Uterus (tissue), 2 donors: ENCODE data around the gene ARHGAP36.

Experiments used
- POLR2A ChIP-seq, 2 donors: fragments of 450-650 bp; IDR thresholded peaks; one replicate each; pipeline ENCODE4 v1.6.1; 2016; ENCODE audit warnings: antibody characterized with exemption in 2 of 2, mild to moderate bottlenecking in 1 of 2, moderate library complexity in 1 of 2
- TF ChIP-seq, protein P1 (sequence below), 4 experiments: fragments of 200-600 bp in 2 of 4; fragments of 450-650 bp in 2 of 4; sonication (generic) in 2 of 4; IDR thresholded peaks; one replicate each; pipeline ENCODE4 v1.5.1; 2016 to 2019; ENCODE audit warnings: antibody characterized with exemption in 4 of 4, mild to moderate bottlenecking in 2 of 4, moderate library complexity in 1 of 4

DNA sequence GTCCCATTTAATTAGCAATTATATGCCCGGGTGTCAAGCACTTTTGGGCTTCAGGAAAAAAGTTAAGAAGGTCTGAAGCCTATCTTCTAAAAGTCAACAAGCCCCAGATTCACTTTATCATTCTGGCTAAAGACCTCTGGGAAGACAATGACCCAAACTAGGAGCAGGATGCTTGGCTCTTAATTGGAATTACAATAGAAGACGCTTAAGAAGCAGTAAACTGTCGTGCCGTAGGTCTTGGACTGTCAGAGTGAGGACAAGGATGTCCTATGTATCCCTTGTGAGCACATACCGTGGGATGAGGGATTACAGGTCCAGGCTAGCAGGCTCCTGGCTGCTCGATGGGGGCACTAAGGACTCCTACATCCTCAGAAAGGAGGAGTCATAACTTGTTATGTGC lies 3.2 kb upstream of the ARHGAP36 start:
- TF ChIP-seq, protein P1, sequence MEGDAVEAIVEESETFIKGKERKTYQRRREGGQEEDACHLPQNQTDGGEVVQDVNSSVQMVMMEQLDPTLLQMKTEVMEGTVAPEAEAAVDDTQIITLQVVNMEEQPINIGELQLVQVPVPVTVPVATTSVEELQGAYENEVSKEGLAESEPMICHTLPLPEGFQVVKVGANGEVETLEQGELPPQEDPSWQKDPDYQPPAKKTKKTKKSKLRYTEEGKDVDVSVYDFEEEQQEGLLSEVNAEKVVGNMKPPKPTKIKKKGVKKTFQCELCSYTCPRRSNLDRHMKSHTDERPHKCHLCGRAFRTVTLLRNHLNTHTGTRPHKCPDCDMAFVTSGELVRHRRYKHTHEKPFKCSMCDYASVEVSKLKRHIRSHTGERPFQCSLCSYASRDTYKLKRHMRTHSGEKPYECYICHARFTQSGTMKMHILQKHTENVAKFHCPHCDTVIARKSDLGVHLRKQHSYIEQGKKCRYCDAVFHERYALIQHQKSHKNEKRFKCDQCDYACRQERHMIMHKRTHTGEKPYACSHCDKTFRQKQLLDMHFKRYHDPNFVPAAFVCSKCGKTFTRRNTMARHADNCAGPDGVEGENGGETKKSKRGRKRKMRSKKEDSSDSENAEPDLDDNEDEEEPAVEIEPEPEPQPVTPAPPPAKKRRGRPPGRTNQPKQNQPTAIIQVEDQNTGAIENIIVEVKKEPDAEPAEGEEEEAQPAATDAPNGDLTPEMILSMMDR (IDR thresholded peaks at IDR 0.05): no peak
- no peak for TF ChIP-seq POLR2A (IDR thresholded peaks at IDR 0.05)
